HG02623 (cell line): ENCODE measurements around the gene ATP1B1.
"Not testable (repeated sequence)": the region's sequence is repeated elsewhere in the genome, so short reads cannot be mapped to it uniquely, and the experiment has no call there.

Experiments used
- ATAC-seq: cut with Tn5 transposase; IDR thresholded peaks from one replicate; pipeline ENCODE4 v1.9.1; 2021; ENCODE audit warnings: moderate library complexity; ENCODE audit not compliant: unreplicated experiment

Gene ATP1B1

DNA sequence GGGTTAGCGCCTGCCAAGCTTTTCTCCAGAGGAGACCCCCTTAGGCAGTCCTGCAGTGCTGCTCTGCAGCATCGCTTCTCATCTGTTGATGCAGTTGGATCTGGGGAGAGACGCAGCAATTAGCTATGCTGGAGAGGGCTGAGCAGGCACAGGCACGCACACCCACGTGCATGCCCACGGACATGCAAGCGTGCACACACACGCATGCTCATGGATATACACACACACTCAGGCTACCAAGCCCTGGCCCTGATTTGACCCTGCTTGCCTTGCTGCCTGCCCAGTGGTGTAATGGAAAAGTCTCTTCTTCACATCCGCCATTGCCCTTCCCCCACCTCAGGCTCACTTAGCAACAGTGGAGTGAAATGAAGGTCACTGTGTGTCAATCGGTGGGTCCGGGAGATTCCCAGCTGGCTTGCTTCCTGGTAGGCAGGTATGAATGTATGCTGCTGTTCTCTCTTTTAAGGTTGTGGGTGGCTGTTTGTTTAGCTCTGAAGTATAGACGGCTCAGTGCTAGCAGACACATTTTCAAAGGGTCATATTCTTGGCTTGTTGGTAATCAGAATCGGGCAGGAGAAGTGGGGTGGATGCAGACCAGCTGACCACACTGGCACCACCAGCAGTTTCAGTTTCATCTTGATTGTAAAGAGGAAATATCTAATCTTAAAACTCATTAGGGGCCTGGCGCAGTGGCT, 9.5 kb downstream of the ATP1B1 start:
- ATAC-seq: no peak

DNA sequence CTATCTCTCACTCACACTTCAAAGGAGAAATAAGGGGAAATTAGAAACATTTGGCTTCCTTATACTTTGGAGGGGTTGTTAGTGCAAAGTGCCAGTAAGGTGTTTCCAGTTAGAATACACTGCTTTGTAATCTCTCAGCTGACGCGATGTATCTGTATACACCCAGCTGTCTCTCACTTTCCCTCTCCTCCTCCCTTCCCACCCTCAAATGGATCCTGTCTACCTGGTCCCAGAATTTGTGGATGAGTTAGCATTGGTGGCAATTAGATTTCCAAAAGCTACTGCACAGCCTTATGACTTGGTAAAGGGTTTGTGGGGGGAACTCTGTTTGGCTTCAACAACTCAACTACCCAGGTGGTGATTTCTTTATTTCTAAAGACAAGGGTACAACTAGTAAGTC, 10.5 kb downstream of the ATP1B1 start:
- no peak for ATAC-seq

DNA sequence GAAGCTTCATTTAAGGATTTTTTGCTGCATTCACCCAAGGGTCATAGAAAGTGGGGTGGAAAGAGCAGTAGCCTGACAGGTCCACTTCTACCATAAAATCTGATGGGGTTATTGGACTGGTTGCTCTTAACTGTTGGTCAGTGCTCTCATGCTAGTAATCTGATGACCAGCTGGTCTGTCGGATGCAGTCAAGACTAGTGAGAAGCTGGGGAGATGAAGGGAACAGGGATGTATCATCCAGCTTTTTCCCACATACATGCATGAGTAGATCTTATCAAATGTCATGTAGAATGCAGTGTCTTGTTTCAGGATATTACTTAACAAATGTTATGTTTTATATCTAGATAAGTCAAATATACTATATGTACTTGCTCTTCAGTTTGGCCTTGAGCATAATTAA, 11.1 kb downstream of the ATP1B1 start:
- no peak for ATAC-seq

DNA sequence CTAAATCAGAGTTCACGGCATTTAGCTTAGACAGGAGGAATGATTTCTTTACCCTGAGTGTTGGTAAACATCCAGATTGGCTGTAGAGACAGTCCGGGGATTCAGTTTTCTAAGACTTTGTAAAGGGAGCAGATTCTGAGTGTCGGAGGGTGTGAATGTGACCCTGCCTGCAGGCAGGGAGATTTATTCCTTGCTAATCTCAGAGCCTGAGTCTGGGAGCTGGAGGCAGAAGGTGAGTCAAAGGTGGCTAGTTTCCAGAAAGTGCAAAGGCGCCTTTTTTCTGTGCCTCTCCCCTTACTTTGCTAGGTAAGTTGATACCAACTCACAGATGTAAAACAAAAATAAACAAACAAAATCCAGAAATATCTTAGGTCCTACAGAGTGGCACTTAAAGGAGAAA, 11.7 kb downstream of the ATP1B1 start:
- ATAC-seq: no peak

DNA sequence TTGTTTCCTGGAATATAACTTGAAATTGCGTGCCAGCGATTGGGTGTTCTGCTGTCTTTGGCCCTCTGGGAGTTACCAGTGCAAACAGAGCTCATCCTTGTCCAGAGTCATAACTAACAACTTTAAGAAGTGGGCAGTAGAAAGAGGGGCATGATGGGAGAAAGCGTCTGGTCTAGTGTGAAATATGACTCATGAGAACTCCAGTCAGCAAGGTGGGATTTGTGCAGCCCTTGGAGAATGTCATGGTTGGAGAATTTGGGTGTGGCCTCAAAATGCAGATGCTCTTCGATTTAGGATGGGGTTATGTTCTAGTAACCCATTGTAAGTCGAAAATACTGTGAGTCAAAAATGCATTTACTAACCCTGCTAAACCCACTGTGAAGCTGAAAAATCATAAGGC, 12.9 kb downstream of the ATP1B1 start:
- no peak for ATAC-seq

DNA sequence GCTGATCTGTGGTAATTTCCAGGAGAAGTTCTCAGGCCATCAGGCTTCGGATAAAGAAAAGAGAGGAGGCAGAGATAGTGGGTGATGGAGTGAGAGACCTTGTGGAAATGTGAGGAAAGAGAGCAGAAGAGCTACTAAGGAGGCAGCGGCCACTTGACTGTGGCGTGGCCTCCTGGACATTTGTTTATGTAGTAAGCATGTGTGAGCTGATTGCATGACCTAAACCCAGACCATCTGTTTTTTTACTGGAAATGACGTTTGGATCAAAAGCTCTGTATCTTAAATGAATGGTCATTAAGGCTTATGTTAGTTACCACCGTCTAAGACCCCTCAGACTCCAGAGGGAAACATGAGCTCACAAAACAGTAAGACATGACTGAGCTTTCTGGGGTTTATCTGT, 13.6 kb downstream of the ATP1B1 start:
- no peak for ATAC-seq

DNA sequence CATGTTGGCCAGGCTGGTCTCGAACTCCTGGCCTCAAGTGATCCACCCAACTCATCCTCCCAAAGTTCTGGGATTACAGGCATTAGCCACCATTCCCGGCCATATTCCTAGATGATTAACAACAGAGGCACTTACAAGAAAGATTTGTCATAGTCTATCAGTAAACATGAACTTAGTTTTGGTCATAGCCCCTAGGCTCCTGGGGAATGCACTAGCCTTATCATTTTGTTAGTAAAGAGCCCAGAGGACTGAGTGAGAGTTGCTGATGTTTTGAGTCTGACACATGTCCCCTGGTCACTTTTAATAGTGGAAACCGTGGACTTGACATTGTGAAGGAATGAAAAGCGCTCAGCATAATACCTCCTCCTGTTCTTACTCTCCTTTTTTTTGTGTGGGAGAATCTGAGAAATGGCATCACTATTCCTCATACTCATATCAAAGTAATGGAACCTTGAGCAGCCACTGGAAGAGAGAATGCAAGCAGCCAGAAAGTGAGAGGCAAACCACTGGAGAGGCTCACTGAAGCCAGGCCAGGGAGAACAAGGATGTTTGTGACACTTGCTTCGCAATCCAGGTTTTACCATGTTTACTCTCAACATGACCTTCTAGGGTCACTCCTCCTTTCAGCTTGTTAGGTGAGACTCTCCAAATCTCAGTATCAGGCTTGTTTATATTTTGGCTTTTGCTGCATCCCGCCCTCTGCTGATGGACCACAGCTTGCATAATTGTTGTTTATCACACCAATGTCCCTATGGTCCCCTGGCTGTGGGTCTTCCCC, 14.8 kb downstream of the ATP1B1 start:
- ATAC-seq: no peak

DNA sequence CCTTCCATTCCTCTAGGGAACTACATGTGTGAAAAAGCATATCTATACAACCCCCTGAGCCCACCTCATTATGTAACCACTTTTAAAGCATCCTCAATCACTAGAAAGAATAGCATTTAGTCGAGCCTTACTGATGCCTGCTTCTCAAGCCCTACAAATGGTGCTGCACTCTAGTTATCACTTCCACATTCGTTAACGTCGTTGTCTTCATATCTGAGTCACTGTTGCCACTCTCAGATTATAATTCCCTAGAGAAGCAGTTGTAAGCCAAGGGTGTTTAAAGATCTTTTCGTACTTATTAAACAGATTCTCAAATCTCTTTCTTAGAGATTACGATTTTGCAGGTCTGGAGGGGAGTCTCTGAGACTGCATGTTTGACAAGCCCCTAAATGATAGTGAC, 16.5 kb downstream of the ATP1B1 start:
- peak; percentile 54 for ATAC-seq

DNA sequence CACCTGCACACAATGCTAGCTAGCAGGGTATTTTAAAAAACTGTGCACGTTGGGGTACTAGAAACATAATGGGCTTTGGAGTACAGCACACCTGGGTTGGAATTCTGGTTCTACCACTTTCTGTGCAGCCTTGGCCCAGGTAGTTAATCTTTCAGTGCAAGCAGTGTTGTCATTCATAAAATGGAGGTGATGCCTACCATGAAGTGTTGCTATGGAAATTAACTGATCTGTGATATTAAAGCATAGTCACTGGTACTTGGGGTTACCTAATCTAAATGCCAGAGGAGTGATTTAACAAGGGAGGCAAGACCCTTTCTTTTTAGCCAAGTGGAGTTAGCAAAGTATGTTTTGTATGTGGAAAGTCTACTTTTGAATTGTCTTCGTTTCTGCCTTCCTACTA, 18.0 kb downstream of the ATP1B1 start:
- ATAC-seq: no peak

DNA sequence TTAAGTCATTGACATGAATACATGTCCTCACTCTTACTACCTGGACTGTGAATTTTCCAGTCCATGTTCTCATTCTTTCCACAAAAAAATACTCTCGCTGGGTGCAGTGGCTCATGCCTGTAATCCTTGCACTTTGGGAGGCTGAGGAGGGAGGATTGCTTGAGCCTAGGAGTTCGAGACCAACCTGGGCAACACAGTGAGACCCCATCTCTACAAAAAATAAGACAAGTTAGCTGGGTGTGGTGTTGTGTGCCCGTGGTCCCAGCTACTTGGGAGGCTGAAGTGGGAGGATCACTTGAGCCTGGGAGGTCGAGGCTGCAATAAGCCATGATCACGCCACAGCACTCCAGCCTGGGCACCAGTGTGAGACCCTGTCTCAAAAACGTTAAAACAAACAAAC, 19.1 kb downstream of the ATP1B1 start:
- ATAC-seq: not testable (repeated sequence)

DNA sequence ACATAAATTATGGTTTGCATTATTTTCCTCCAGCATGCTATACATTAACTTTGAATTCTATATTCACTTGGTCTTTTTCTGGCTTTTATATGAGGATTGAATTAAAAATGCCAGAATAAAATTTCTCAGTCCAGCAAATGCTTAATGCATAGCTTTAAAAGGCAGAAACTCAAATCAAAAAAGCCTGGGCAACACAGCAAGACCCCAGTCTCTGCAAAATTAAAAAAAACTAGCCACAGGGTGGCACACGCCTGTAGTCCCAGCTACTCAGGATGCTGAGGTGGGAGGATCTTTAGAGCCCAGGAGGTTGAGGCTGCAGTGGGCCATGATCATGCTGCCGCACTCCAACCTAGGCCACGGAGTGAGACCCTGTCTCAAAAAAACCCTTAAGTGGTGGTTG, 19.8 kb downstream of the ATP1B1 start:
- ATAC-seq: no peak

DNA sequence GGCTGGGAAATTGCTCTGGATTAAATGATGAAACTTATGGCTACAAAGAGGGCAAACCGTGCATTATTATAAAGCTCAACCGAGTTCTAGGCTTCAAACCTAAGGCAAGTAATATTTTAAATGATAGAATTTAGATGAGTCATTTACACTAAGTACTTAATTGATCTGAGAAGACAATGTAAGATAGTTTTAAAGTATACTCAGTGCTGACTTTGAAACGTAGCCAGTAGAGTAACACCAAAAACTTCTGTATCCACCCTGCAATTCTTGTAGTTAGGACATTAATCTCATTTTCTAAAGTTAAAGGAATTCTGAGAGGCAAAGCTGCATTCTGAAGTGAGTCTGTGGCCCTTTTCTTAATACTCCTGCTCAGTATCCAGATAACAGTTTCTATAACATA, 20.8 kb downstream of the ATP1B1 start:
- ATAC-seq: no peak

DNA sequence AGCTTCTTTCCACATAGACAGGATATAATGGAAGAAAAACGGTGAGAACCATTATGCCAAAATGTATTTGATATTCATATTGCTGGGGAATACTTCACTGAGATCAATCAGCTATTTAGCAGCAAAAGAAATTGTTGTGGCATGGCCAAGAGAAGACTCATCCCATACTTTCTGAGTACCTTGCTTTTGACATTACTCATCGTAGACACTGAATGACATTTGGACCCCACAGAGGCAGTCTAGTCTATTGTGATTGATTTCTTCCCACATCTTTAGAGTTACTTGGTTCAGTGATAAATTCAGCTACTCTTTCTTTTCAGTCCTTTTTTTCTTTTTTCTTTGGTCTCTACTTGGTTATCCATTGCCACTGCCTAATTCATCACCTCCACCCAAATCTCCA, 22.1 kb downstream of the ATP1B1 start:
- ATAC-seq: no peak

DNA sequence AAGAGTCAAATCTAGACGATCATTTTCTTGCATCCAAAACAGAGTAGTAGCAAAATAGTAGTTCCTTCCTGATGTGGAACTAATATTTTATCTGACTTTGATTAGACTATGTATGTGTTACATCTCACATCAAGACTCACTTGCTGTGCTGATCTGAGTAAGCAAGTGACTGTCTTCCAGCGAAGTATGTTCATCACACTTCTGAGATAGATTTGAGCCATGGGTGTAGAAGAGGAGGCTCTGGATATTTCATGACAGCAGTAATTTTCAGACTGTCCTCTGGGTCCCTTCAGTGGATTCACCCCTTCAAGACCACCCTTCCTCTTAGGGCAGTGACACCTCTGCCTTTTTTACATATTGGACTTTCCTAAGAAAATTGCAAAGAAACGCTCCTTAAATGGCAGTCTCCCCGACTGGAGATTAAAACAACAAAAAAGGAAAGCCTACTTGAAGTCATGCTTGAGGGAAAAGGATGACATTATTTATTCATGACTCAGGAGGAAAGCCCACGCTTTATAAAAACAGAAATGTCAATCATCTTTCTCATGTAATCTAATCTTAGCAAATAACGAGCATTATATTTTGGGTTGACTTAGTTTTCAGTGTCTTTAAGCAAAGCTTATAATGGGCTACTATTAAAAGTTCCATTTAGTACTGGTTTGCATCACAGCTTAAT, 22.8 kb downstream of the ATP1B1 start:
- ATAC-seq: no peak

DNA sequence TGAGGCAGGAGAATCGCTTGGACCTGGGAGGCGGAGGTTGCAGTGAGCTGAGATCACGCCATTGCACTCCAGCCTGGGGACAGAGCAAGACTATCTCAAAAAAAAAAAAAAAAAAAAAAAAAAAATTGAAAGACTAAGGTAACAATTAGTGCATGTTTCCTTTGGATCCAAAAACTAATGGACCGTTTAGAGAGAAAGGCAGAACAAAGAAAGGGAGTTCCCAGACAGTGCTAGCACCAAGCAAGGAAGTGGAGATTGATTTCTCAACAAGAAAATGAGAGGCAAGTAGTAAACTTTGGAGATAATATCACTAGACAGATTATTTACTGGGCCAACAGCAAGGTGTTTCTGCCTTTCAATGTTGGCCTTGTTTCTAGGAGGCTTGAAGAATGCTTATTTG, 24.2 kb downstream of the ATP1B1 start:
- ATAC-seq: no peak

DNA sequence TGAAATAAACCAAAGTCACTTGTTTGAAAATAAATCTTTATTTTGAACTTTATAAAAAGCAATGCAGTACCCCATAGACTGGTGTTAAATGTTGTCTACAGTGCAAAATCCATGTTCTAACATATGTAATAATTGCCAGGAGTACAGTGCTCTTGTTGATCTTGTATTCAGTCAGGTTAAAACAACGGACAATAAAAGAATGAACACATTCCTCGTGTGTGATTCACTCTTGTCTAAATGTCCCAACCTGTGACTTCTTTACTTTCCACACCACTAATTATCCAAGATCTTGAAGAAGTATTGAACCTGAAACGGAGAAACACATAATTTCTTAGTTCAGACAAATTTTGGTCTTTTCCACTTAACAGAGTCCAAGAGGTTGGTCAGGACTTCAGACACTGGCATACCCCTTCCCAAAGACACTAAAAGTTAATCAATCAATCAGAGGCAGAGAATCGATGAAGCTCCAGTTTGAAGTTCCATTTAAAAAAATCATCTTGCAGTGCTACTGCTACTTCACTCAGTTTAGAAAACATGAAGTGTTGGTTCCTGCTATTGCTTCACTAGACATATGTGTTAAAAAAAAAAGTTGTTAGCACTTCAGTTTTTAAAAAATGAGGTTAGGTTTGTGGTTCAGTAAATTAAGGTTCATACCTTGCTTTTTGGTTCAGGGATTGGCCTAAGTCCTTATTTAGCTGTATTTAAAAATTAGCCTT, 26.2 kb downstream of the ATP1B1 start:
- ATAC-seq: no peak

DNA sequence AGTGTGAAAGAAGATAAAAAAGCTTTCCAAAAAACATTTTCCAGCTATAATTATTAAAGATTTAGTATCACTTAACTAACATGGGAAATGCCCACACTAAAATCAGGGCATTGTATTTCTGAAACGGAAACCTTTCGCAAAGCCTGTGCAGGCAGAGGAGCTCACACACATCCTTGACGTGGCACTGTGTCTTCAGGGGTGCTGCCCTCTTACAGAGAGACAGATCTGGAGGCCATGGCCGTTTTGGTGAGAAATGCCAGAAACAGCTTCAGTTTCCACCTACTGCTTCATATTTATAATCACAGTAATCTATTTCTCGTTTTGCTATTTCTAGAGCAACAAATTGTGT, 26.7 kb downstream of the ATP1B1 start:
- ATAC-seq: no peak

DNA sequence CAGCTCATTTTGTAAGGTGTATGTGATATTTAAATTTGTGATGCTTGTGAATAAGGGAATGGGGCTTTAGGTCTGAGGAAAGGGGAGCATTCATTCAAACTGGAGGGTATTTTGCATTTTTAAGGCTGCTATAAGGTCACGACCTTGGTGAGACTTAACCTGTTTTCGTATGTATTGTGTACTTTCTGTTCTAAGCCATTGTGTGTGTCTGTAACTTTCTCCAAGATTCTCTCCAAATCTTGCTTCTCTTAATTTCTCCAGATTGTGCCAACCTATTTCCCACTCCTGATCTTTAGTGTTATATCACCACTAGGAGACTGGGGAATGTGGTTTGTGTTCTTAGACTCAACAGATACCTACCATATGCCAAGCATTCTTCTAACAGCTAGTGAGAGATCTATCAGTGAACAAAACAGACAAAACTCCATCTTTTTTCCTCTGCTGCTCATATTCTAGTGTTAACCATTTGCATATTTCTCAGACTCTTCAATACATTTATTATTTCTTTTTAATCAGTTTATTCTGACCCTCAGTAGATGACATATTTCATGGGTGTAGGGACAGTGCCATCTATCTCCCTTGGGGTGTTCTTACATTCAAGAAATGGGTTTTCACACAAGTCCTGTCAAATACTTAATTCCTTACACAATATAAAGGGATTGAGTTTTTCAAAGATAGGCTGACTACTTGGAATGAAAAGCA, 27.5 kb downstream of the ATP1B1 start:
- no peak for ATAC-seq

DNA sequence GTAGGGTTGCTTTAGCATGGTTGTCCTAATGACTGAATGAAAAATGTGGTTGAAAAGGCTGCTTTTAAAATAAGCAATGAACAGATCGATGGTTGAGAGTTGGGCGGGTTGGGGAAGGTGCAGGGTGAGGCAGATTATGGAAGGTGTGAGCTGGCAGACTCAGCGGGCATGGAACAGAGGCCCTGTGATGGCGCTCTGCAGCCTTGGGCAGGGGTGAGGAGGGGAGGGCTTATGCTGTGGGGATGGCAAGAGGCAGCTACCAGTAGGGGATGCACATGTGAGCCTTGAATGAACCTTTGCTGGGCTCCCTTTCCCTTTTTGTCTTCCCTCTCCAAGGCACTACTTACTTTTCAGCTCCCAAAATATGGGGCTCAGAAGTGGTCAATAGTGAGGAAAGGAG, 30.9 kb downstream of the ATP1B1 start:
- no peak for ATAC-seq

DNA sequence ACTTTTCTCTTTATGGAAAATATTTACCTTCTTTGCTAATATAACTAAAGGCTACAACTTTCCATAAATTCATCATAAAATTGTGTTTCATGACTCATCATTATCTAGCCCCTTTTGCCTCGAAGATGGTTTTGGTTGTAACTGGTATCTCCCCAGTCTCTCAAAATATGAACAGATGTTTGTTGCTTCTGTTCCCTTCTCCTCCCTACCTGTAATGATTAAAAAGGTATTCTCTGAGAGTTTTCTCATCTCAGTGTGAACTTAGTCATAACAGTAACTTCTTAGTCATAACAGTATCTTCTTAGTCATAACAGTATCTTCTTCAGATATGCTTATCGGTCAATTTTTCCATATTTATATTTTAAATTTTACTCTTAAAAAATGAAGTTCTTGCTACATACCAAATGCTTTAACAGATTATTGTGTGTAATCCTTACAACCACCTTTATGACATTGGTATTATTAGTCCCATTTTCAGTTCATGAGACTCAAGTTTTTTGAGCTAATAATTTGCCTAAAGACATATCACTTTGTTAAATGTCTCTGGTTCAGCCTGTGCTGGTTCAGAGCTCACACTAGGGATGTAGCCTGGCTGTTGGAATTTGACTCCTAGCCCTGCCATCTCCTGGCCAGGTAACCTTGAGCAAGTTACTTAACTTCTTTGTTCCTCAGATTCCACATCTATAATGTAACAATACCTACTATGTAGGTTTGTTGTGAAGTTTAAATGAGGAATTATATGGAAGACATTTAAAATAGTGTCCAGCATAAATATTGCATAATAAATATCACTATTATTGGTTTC, 32.6 kb downstream of the ATP1B1 start:
- peak; percentile 88 for ATAC-seq
